GM23338 (cell line): ENCODE results near the gene ANO1. TPM values are rescaled to one million over a fixed set of nuclear protein-coding genes. Genes with fewer than 3 reads are reported as not detected.

Source experiments
- ATAC-seq: fragments of 200-7000 bp; cut with Tn5 transposase; 3 replicates; pipeline ENCODE4 v1.9.1; 2020
- DNase-seq: peaks from one replicate; pipeline ENCODE4 v3.0.0-alpha.2; 2015; ENCODE audit warnings: low spot score
- H2AFZ ChIP-seq: fragments of 200-600 bp; sonication (generic); 2 replicates; pipeline ENCODE4 v1.8.0; 2016; ENCODE audit warnings: antibody characterized with exemption, mild to moderate bottlenecking, moderate library complexity
- H3F3A ChIP-seq: fragments of 200-600 bp; sonication (generic); replicated peaks from 2 replicates; pipeline ENCODE4 v1.8.0; 2017; ENCODE audit warnings: antibody characterized with exemption, mixed run types, low read depth
- H3K27ac ChIP-seq: fragments of 200-600 bp; sonication (generic); 2 replicates; pipeline ENCODE4 v1.6.1; 2016; ENCODE audit warnings: low read depth
- H3K27me3 ChIP-seq: fragments of 200-600 bp; sonication (generic); 2 replicates; pipeline ENCODE4 v1.8.0; 2016; ENCODE audit warnings: mild to moderate bottlenecking, mixed run types, moderate library complexity; ENCODE audit not compliant: insufficient read depth
- H3K36me3 ChIP-seq: fragments of 200-600 bp; sonication (generic); 2 replicates; pipeline ENCODE4 v1.8.0; 2016; ENCODE audit warnings: mild to moderate bottlenecking; ENCODE audit not compliant: insufficient read depth
- H3K4me1 ChIP-seq: fragments of 200-600 bp; sonication (generic); 2 replicates; pipeline ENCODE4 v1.8.0; 2016; ENCODE audit warnings: mild to moderate bottlenecking, moderate library complexity; ENCODE audit not compliant: insufficient read depth
- H3K4me2 ChIP-seq: fragments of 200-600 bp; sonication (generic); 2 replicates; pipeline ENCODE4 v1.7.1; 2017; ENCODE audit warnings: mixed run types
- H3K4me3 ChIP-seq: fragments of 200-600 bp; sonication (generic); 2 replicates; pipeline ENCODE4 v1.6.1; 2016; ENCODE audit warnings: mixed run types
- H3K79me2 ChIP-seq: fragments of 200-600 bp; sonication (generic); replicated peaks from 2 replicates; pipeline ENCODE4 v1.8.0; 2017; ENCODE audit warnings: mild to moderate bottlenecking; ENCODE audit not compliant: insufficient read depth
- H3K9me2 ChIP-seq: fragments of 200-600 bp; sonication (generic); 2 replicates; pipeline ENCODE4 v1.8.0; 2017; ENCODE audit not compliant: insufficient read depth
- H4K20me1 ChIP-seq: fragments of 200-600 bp; sonication (generic); replicated peaks from 2 replicates; pipeline ENCODE4 v1.8.0; 2017; ENCODE audit warnings: mild to moderate bottlenecking; ENCODE audit not compliant: insufficient read depth
- H3K27ac Mint-ChIP-seq: 2 replicates; pipeline ENCODE4 v1.8.0; 2020; ENCODE audit warnings: inconsistent platforms, mild to moderate bottlenecking, moderate library complexity, mixed read lengths
- H3K27me3 Mint-ChIP-seq: 3 replicates; pipeline ENCODE4 v1.8.0; 2022; ENCODE audit warnings: low read depth, mild to moderate bottlenecking, moderate library complexity, mixed read lengths, inconsistent platforms; ENCODE audit not compliant: insufficient read depth, poor library complexity
- H3K36me3 Mint-ChIP-seq: 3 replicates; pipeline ENCODE4 v1.8.0; 2021; ENCODE audit warnings: low read depth, mild to moderate bottlenecking, inconsistent platforms, moderate library complexity, mixed read lengths
- H3K4me1 Mint-ChIP-seq: 3 replicates; pipeline ENCODE4 v1.8.0; 2020; ENCODE audit warnings: mild to moderate bottlenecking, inconsistent platforms, mixed read lengths
- H3K4me3 Mint-ChIP-seq: 3 replicates; pipeline ENCODE4 v1.8.0; 2021; ENCODE audit warnings: moderate library complexity, mild to moderate bottlenecking, inconsistent platforms, mixed read lengths
- H3K9me3 Mint-ChIP-seq: 3 replicates; pipeline ENCODE4 v1.8.0; 2020; ENCODE audit warnings: moderate library complexity, mild to moderate bottlenecking, inconsistent platforms, mixed read lengths
- CREB1 ChIP-seq: fragments of 250-450 bp; sonication (Bioruptor Pico); IDR thresholded peaks from 2 replicates; pipeline ENCODE4 v1.5.0; 2020; ENCODE audit warnings: low read depth, mild to moderate bottlenecking, moderate library complexity
- CTCF ChIP-seq, 2 experiments: fragments of 200-600 bp in 1 of 2; sonication (generic) in 1 of 2; conservative IDR thresholded peaks; 2 replicates each; pipeline versions ENCODE4 v1.5.1 to v1.6.1; 2016 to 2017; ENCODE audit warnings: antibody characterized with exemption in 2 of 2, low read depth in 2 of 2, mild to moderate bottlenecking in 2 of 2, moderate library complexity in 1 of 2
- ETS1 ChIP-seq: IDR thresholded peaks from 2 replicates; pipeline ENCODE4 v1.6.1; 2016; ENCODE audit warnings: antibody characterized with exemption
- EZH2phosphoT487 ChIP-seq: fragments of 200-600 bp; sonication (generic); IDR thresholded peaks from one replicate; pipeline ENCODE4 v1.8.1; 2018; ENCODE audit warnings: antibody characterized with exemption; ENCODE audit not compliant: unreplicated experiment
- JUNB ChIP-seq: IDR thresholded peaks from one replicate; pipeline ENCODE4 v1.6.1; 2016; ENCODE audit warnings: antibody characterized with exemption; ENCODE audit not compliant: unreplicated experiment
- ZNF114 ChIP-seq: fragments of 250-450 bp; sonication (Bioruptor Pico); IDR thresholded peaks from 2 replicates; pipeline ENCODE4 v1.5.0; 2020; ENCODE audit warnings: mild to moderate bottlenecking, moderate library complexity
- ZNF331 ChIP-seq: fragments of 250-450 bp; sonication (Bioruptor Pico); IDR thresholded peaks from 2 replicates; pipeline ENCODE4 v1.5.0; 2020; ENCODE audit warnings: low read depth, mild to moderate bottlenecking, moderate library complexity
- ZNF462 ChIP-seq: fragments of 250-450 bp; sonication (Bioruptor Pico); IDR thresholded peaks from 2 replicates; pipeline ENCODE4 v1.5.0; 2020; ENCODE audit warnings: mild to moderate bottlenecking, moderate library complexity
- polyA plus RNA-seq: library from polyadenylated mRNA; unstranded; fragments of >200 nt; fragmentation: Nextera tagmentation; extraction: Ambion mirVana; gene quantifications from 2 replicates; pipeline ENCODE4 v1.2.1, GENCODE V29; 2016
- total RNA-seq: library from RNA; depleted of rRNA; stranded (reverse); fragments of >200 nt; shearing (Covaris generic); gene quantifications from 2 replicates; pipeline ENCODE4 v1.2.3, GENCODE V29; 2014

Gene ANO1
- total and polyA plus RNA-seq, 2 experiments from 2014 or later = 1.4 to 3.4 TPM

GRCh38 chr11:70087446-70088167 is 9.5 kb downstream of the ANO1 start:
- Mint-ChIP-seq H3K4me3 (no peak overlapping the region), H3K27ac (no peak overlapping the region), H3K9me3 (no peaks in the 10 kb centered on the region), H3K27me3 (peaks cover 10% of the 10 kb centered on the region), H3K36me3 (peaks cover 4% of the 10 kb centered on the region; the same call in 1 of the 3 replicates), H3K4me1 (peaks cover 11% of the 10 kb centered on the region)
- H3K4me2 ChIP-seq = no peak overlapping the region
- no peak overlapping the region for H3K4me3 ChIP-seq
- no peak overlapping the region for H2AFZ ChIP-seq
- no peaks in the 10 kb centered on the region; the same call in 1 of the 2 replicates for H3F3A ChIP-seq
- no peaks in the 10 kb centered on the region for H3K27me3 ChIP-seq
- H3K9me2 ChIP-seq = no peaks in the 10 kb centered on the region
- H3K27ac ChIP-seq = no peak overlapping the region
- H4K20me1 ChIP-seq = no peaks in the 10 kb centered on the region
- H3K79me2 ChIP-seq = no peaks in the 10 kb centered on the region
- TF ChIP-seq CREB1 (CRISPR knock-in tag) (no peak), CTCF (conservative IDR thresholded peaks at IDR 0.05; ENCODE audit: low read depth in 2 of 2) (peak; percentile 40 to 66; a peak in 3 of 4 replicates)
- peak; percentile 81 for DNase-seq
- H3K36me3 ChIP-seq = no peaks in the 10 kb centered on the region
- H3K4me1 ChIP-seq = no peaks in the 10 kb centered on the region
- ATAC-seq = peak; percentile 83

GRCh38 chr11:70088735-70089250 is 10.7 kb downstream of the ANO1 start:
- no peak overlapping the region for H2AFZ ChIP-seq
- no peak overlapping the region for H3K27ac ChIP-seq
- Mint-ChIP-seq H3K27me3 (peaks cover 10% of the 10 kb centered on the region), H3K4me3 (no peak overlapping the region), H3K27ac (no peak overlapping the region), H3K4me1 (peaks cover 7% of the 10 kb centered on the region), H3K36me3 (peaks cover 4% of the 10 kb centered on the region; the same call in 1 of the 3 replicates), H3K9me3 (no peaks in the 10 kb centered on the region)
- no peak for DNase-seq
- H3K79me2 ChIP-seq = no peaks in the 10 kb centered on the region
- no peaks in the 10 kb centered on the region for H3K4me1 ChIP-seq
- H3K27me3 ChIP-seq = no peaks in the 10 kb centered on the region
- no peaks in the 10 kb centered on the region for H3K36me3 ChIP-seq
- no peaks in the 10 kb centered on the region for H3F3A ChIP-seq
- no peaks in the 10 kb centered on the region for H3K9me2 ChIP-seq
- no peak; the same call in 2 of the 3 replicates for ATAC-seq
- H3K4me3 ChIP-seq = no peak overlapping the region
- H4K20me1 ChIP-seq = no peaks in the 10 kb centered on the region
- no peak overlapping the region for H3K4me2 ChIP-seq
- TF ChIP-seq ZNF331 (CRISPR knock-in tag) (no peak), ETS1 (no peak), ZNF114 (CRISPR knock-in tag) (no peak), EZH2phosphoT487 (no peak), ZNF462 (CRISPR knock-in tag) (no peak), JUNB (no peak)
